ENCODE data around the gene ILF2.

DNA sequence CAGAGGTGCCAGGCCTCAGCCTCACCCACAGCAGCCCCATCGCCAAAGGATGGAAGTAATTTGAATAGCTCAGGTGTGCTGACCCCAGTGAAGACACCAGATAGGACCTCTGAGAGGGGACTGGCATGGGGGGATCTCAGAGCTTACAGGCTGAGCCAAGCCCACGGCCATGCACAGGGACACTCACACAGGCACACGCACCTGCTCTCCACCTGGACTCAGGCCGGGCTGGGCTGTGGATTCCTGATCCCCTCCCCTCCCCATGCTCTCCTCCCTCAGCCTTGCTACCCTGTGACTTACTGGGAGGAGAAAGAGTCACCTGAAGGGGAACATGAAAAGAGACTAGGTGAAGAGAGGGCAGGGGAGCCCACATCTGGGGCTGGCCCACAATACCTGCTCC is 22.7 kb upstream of the ILF2 start:
- TF ChIP-seq, protein P1, sequence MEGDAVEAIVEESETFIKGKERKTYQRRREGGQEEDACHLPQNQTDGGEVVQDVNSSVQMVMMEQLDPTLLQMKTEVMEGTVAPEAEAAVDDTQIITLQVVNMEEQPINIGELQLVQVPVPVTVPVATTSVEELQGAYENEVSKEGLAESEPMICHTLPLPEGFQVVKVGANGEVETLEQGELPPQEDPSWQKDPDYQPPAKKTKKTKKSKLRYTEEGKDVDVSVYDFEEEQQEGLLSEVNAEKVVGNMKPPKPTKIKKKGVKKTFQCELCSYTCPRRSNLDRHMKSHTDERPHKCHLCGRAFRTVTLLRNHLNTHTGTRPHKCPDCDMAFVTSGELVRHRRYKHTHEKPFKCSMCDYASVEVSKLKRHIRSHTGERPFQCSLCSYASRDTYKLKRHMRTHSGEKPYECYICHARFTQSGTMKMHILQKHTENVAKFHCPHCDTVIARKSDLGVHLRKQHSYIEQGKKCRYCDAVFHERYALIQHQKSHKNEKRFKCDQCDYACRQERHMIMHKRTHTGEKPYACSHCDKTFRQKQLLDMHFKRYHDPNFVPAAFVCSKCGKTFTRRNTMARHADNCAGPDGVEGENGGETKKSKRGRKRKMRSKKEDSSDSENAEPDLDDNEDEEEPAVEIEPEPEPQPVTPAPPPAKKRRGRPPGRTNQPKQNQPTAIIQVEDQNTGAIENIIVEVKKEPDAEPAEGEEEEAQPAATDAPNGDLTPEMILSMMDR (IDR thresholded peaks at IDR 0.05; ENCODE audit: insufficient read depth, low read length) = no peak
- TF ChIP-seq, protein P2, sequence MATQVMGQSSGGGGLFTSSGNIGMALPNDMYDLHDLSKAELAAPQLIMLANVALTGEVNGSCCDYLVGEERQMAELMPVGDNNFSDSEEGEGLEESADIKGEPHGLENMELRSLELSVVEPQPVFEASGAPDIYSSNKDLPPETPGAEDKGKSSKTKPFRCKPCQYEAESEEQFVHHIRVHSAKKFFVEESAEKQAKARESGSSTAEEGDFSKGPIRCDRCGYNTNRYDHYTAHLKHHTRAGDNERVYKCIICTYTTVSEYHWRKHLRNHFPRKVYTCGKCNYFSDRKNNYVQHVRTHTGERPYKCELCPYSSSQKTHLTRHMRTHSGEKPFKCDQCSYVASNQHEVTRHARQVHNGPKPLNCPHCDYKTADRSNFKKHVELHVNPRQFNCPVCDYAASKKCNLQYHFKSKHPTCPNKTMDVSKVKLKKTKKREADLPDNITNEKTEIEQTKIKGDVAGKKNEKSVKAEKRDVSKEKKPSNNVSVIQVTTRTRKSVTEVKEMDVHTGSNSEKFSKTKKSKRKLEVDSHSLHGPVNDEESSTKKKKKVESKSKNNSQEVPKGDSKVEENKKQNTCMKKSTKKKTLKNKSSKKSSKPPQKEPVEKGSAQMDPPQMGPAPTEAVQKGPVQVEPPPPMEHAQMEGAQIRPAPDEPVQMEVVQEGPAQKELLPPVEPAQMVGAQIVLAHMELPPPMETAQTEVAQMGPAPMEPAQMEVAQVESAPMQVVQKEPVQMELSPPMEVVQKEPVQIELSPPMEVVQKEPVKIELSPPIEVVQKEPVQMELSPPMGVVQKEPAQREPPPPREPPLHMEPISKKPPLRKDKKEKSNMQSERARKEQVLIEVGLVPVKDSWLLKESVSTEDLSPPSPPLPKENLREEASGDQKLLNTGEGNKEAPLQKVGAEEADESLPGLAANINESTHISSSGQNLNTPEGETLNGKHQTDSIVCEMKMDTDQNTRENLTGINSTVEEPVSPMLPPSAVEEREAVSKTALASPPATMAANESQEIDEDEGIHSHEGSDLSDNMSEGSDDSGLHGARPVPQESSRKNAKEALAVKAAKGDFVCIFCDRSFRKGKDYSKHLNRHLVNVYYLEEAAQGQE (IDR thresholded peaks at IDR 0.05; ENCODE audit: insufficient replicate concordance, low read depth) = no peak
- TF ChIP-seq POLR2AphosphoS5 (IDR thresholded peaks at IDR 0.05; ENCODE audit: low read depth) (no peak), GABPA (IDR thresholded peaks at IDR 0.05; ENCODE audit: low read depth) (no peak)
